Kidney (tissue), 22 donors: Measurements from ENCODE around the gene GCNT4. TPM values are rescaled to one million over a fixed set of nuclear protein-coding genes. Genes with fewer than 3 reads are reported as not detected.
A peak's percentile ranks its signal among the peaks of the same experiment; 100 is the strongest.
"Not testable (repeated sequence)": the region's sequence is repeated elsewhere in the genome, so short reads cannot be mapped to it uniquely, and the experiment has no call there.

Experiments used
- DNase-seq, 5 donors: peaks; one replicate each; pipeline ENCODE4 v3.0.0-alpha.2; 2013 to 2020
- FAIRE-seq: peaks from 2 replicates; lab custom pipeline; 2012; peaks lifted over from hg19 to GRCh38; lab: Jason Lieb, UNC
- H3K27ac ChIP-seq, 2 donors: one replicate each; pipeline ENCODE4 v1.7.0; 2013; ENCODE audit warnings: low read depth in 2 of 2, low read length in 2 of 2, inconsistent platforms in 1 of 2
- H3K27me3 ChIP-seq: one replicate; pipeline ENCODE4 v1.7.1; 2013; ENCODE audit warnings: low read length, inconsistent platforms; ENCODE audit not compliant: control insufficient read depth, insufficient read depth
- H3K36me3 ChIP-seq, 3 donors: one replicate each; pipeline versions ENCODE4 v1.7.0 to v1.7.1; 2013; ENCODE audit warnings: low read length in 3 of 3, control low read depth in 1 of 3, inconsistent platforms in 1 of 3; ENCODE audit not compliant: insufficient read depth in 3 of 3, control insufficient read depth in 2 of 3
- H3K4me1 ChIP-seq, 3 donors: one replicate each; pipeline versions ENCODE4 v1.7.0 to v1.7.1; 2013; ENCODE audit warnings: low read length in 3 of 3, inconsistent platforms in 1 of 3, low read depth in 1 of 3; ENCODE audit not compliant: control insufficient read depth in 2 of 3, insufficient read depth in 2 of 3
- H3K4me3 ChIP-seq, 3 donors: one replicate each; pipeline versions ENCODE4 v1.7.0 to v1.8.1; 2013; ENCODE audit warnings: low read length in 3 of 3, control low read depth in 1 of 3, inconsistent platforms in 1 of 3
- H3K9ac ChIP-seq, 3 donors: one replicate each; pipeline versions ENCODE4 v1.7.0 to v1.7.1; 2013; ENCODE audit warnings: low read length in 3 of 3, control low read depth in 1 of 3, inconsistent platforms in 1 of 3
- H3K9me3 ChIP-seq, 3 donors: one replicate each; pipeline versions ENCODE4 v1.7.0 to v1.7.1; 2013; ENCODE audit warnings: low read length in 3 of 3, control low read depth in 1 of 3, inconsistent platforms in 1 of 3; ENCODE audit not compliant: control insufficient read depth in 2 of 3, insufficient read depth in 1 of 3
- intact Hi-C: fragments of 100-400 bp; cut with DNase I; formaldehyde crosslinking; loops from one replicate; pipeline ENCODE4 v1.11.1; 2022
- long read RNA-seq, 10 donors: library from polyadenylated mRNA in 1 of 10; unstranded in 1 of 10; transcript quantifications; one replicate each; pipeline ENCODE4 v2.0.0 and lab custom pipeline, GENCODE V29; 2021 to 2026
- polyA plus RNA-seq: library from polyadenylated mRNA; stranded (reverse); fragments of 350-450 nt; fragmentation: Illumina TruSeq; extraction: RNeasy Lipid Tissue Mini Kit (QIAGEN cat#74804); gene quantifications from one replicate; pipeline ENCODE4 v1.2.3, GENCODE V29; 2014; ENCODE audit warnings: low read depth, low replicate concordance; ENCODE audit not compliant: insufficient read depth
- total RNA-seq: library from RNA; stranded (reverse); fragmentation: NEBNext Ultra II Directional; extraction: Animal tissue kit (Norgen Biotek cat#: 25700); gene quantifications from one replicate; pipeline ENCODE4 v1.2.1, GENCODE V29; 2021
- TF ChIP-seq, protein P1 (sequence below): IDR thresholded peaks from 3 replicates; pipeline ENCODE4 v1.5.1; 2012; ENCODE audit warnings: mild to moderate bottlenecking, moderate library complexity, borderline replicate concordance; ENCODE audit not compliant: insufficient read depth; ENCODE audit errors: extremely low read depth
- donor health status: control.
- donor health status: control.
- donor health status: control.
- donor health status: control.
- donor health status: control.
- donor health status: DM: yes; HTN: yes; CAD: no.
- donor health status: Normal renal cell carcinoma (clear cell type).

GCNT4 gene, protein sequence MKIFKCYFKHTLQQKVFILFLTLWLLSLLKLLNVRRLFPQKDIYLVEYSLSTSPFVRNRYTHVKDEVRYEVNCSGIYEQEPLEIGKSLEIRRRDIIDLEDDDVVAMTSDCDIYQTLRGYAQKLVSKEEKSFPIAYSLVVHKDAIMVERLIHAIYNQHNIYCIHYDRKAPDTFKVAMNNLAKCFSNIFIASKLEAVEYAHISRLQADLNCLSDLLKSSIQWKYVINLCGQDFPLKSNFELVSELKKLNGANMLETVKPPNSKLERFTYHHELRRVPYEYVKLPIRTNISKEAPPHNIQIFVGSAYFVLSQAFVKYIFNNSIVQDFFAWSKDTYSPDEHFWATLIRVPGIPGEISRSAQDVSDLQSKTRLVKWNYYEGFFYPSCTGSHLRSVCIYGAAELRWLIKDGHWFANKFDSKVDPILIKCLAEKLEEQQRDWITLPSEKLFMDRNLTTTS
- total RNA-seq (2.0 TPM), polyA plus RNA-seq (2.6 TPM)
- long read RNA-seq, donor 1, full-length matches to known transcripts = 12 of 12 reads
- long read RNA-seq, donor 1, partial matches to known transcripts = 0 of 12 reads
- long read RNA-seq, donor 1, other reads (novel, unspliced or antisense) = 0 of 12 reads
- long read RNA-seq, donor 2, full-length matches to known transcripts = 16 of 16 reads
- long read RNA-seq, donor 2, partial matches to known transcripts = 0 of 16 reads
- long read RNA-seq, donor 2, other reads (novel, unspliced or antisense) = 0 of 16 reads
- long read RNA-seq, donor 3, full-length matches to known transcripts = 23 of 23 reads
- long read RNA-seq, donor 3, partial matches to known transcripts = 0 of 23 reads
- long read RNA-seq, donor 3, other reads (novel, unspliced or antisense) = 0 of 23 reads
- long read RNA-seq, donor 4, full-length matches to known transcripts = 26 of 26 reads
- long read RNA-seq, donor 4, partial matches to known transcripts = 0 of 26 reads
- long read RNA-seq, donor 4, other reads (novel, unspliced or antisense) = 0 of 26 reads
- long read RNA-seq, donor 5 = 0 reads
- long read RNA-seq, donor 6, full-length matches to known transcripts = 26 of 26 reads
- long read RNA-seq, donor 6, partial matches to known transcripts = 0 of 26 reads
- long read RNA-seq, donor 6, other reads (novel, unspliced or antisense) = 0 of 26 reads
- long read RNA-seq, donor 7 = 0 reads
- long read RNA-seq, donor 8, full-length matches to known transcripts = 9 of 9 reads
- long read RNA-seq, donor 8, partial matches to known transcripts = 0 of 9 reads
- long read RNA-seq, donor 8, other reads (novel, unspliced or antisense) = 0 of 9 reads
- long read RNA-seq, donor 9, full-length matches to known transcripts = 5 of 5 reads
- long read RNA-seq, donor 9, partial matches to known transcripts = 0 of 5 reads
- long read RNA-seq, donor 9, other reads (novel, unspliced or antisense) = 0 of 5 reads
- long read RNA-seq, donor 10, full-length matches to known transcripts = 28 of 28 reads
- long read RNA-seq, donor 10, partial matches to known transcripts = 0 of 28 reads
- long read RNA-seq, donor 10, other reads (novel, unspliced or antisense) = 0 of 28 reads

DNA sequence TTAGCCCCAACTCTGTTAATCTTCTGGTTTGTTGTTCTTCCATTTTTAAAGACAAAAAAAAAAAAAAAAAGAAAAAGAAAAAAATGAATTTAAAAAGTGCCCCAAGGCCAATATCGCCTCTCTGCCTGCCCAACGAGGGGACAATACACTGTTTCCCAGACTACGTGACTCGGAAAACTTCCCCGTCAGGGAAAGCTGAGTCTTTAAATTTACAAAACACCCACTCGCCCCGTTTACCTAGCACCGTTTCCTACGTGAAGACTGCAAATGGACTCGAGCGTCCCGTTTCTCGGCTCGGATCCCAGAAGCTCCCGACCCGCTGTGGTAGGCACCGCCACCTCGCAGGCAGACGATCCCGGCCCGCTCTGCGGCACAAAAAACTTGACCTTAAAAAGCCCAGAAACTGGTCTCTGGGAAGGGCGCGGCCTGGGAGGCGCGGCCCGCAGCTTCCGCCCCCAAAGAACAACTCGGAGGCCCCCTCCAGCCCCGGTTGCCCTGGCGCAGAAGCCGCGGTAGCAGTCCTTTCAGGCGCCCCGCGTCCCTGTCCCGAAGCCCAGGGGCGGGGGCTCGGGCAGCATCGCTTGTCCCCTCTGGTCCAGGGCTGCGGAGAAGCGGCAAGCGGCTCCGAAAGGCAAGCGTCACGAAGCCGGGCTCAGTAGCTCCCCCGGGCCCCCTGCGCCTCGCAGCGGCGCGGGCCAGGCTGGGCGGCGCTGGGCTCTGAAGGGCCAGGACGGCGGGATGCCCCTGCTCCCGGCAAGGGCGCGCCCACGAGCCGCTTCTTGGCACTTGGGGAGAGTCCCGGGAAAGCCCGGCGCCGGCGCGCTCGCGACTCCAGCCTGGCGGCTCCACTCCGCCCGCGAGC lies at the start of gene GCNT4:
Gene GCNT4 (minus strand): TSS at position 367 of the 862 bp plus-strand sequence. CDS start 22,521 bp downstream, outside the sequence.
- intact Hi-C loops = no loop called here
- peaks cover 0 to 25% (median 18%) of the 10 kb centered on the region in 3 donors for H3K4me1 ChIP-seq
- H3K9ac ChIP-seq = peak within 1 kb of the TSS; percentile 23 to 95 (median 80)
- FAIRE-seq (no peak), DNase-seq (peak; percentile 48 to 85 (median 62))
- H3K27me3 ChIP-seq = no peaks in the 10 kb centered on the region
- peak within 1 kb of the TSS; percentile 58 to 80 (median 79) for H3K4me3 ChIP-seq
- TF ChIP-seq, protein P1, sequence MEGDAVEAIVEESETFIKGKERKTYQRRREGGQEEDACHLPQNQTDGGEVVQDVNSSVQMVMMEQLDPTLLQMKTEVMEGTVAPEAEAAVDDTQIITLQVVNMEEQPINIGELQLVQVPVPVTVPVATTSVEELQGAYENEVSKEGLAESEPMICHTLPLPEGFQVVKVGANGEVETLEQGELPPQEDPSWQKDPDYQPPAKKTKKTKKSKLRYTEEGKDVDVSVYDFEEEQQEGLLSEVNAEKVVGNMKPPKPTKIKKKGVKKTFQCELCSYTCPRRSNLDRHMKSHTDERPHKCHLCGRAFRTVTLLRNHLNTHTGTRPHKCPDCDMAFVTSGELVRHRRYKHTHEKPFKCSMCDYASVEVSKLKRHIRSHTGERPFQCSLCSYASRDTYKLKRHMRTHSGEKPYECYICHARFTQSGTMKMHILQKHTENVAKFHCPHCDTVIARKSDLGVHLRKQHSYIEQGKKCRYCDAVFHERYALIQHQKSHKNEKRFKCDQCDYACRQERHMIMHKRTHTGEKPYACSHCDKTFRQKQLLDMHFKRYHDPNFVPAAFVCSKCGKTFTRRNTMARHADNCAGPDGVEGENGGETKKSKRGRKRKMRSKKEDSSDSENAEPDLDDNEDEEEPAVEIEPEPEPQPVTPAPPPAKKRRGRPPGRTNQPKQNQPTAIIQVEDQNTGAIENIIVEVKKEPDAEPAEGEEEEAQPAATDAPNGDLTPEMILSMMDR = no peak
- no peaks in the 10 kb centered on the region for H3K36me3 ChIP-seq
- peak within 1 kb of the TSS; percentile 92 to 93 for H3K27ac ChIP-seq
- no peaks in the 10 kb centered on the region for H3K9me3 ChIP-seq

DNA sequence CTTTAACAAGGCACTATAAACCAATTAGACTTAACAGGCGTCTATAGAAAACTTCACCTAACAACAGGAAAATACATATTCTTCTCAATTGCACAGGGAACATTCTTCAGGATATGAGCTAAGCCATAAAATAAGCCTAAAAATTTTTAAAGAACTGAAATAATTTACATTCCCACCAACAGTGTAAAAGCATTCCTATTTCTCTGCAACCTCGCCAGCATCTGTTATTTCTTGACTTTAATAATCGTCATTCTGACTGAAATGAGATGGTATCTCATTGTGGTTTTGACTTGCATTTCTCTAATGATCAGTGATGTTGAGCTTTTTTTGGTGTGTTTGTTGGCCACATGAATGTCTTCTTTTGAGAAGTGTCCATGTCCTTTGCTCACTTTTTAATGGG lies 43.6 kb upstream of the GCNT4 start:
- DNase-seq, FAIRE-seq, H3K4me1 ChIP-seq, H3K4me3 ChIP-seq, H3K36me3 ChIP-seq, intact Hi-C loops, H3K9ac ChIP-seq, H3K9me3 ChIP-seq, H3K27me3 ChIP-seq, H3K27ac ChIP-seq: not testable (repeated sequence)

DNA sequence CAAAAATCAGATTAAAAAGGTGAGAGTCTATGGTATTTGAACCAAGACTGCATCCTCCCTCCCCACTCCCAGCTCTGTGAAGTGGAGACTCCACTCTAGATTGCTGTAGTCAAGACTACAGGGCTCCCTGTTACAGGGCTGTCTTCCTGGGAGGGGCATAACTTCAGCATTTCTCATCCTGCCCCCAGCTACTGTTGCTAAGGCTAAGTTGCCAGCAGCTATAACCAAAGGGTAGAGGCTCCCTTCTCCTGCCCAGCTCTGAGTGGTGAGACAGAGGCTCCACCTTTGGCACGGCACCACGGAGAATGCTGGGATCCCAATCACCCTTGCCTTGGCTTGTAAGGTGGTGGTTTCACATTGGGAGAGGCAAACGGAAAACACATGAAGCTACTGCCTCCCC lies 39.2 kb upstream of the GCNT4 start:
- Histone ChIP-seq H3K9me3 (no peaks in the 10 kb centered on the region), H3K4me1 (no peaks in the 10 kb centered on the region), H3K27me3 (no peaks in the 10 kb centered on the region), H3K27ac (no peak overlapping the region), H3K36me3 (no peaks in the 10 kb centered on the region), H3K9ac (no peak overlapping the region), H3K4me3 (no peak overlapping the region)
- no peak for DNase-seq
- intact Hi-C loops = no loop called here
- TF ChIP-seq, protein P1 = no peak
- FAIRE-seq = no peak
